ENCODE results near the gene RRP9.

GRCh38 chr3:51967384-51968169, 25.9 kb upstream of the RRP9 start, which contains the start of gene PCBP4:
- TF ChIP-seq CTCF (conservative IDR thresholded peaks at IDR 0.05; ENCODE audit: low read length), result no peak
- TF ChIP-seq EZH2phosphoT487 (IDR thresholded peaks at IDR 0.05; ENCODE audit: borderline replicate concordance), result no peak

All from Loucy (cell line).